Urinary bladder (tissue), 4 donors: ENCODE results near the gene RTN4R. TPM values are rescaled to one million over a fixed set of nuclear protein-coding genes. Genes with fewer than 3 reads are reported as not detected.
"Not testable (repeated sequence)": the region's sequence is repeated elsewhere in the genome, so short reads cannot be mapped to it uniquely, and the experiment has no call there.

ENCODE experiments used
- DNase-seq: peaks from one replicate; pipeline ENCODE4 v3.0.0-alpha.2; 2015; ENCODE audit errors: extremely low spot score
- H3K27ac ChIP-seq: one replicate; pipeline ENCODE4 v1.5.1; 2013; ENCODE audit warnings: low read depth, mild to moderate bottlenecking, moderate library complexity
- H3K36me3 ChIP-seq: one replicate; pipeline ENCODE4 v1.6.1; 2013; ENCODE audit warnings: mild to moderate bottlenecking, moderate library complexity; ENCODE audit not compliant: insufficient read depth
- H3K4me1 ChIP-seq: one replicate; pipeline ENCODE4 v1.6.1; 2013; ENCODE audit warnings: mild to moderate bottlenecking, moderate library complexity; ENCODE audit not compliant: insufficient read depth
- H3K4me3 ChIP-seq: one replicate; pipeline ENCODE4 v1.5.1; 2013; ENCODE audit warnings: low read depth, low read length
- WGBS: extraction: QIAGEN DNeasy Blood & Tissue Kit; methylation state at CpG from one replicate; pipeline ENCODE4 v1.1.7; 2013; 5-methylcytosine and 5-hydroxymethylcytosine counted together
- polyA plus RNA-seq: library from polyadenylated mRNA; stranded (reverse); fragments of 200-250 nt; gene quantifications from one replicate; pipeline ENCODE4 v1.2.3, GENCODE V29; 2013
- total RNA-seq: library from RNA; depleted of rRNA; stranded (reverse); fragments of >200 nt; gene quantifications from one replicate; pipeline ENCODE4 v1.2.3, GENCODE V29; 2014
- donor health status: healthy with polysubstance abuse.
- donor health status: healthy.

RTN4R gene
- total and polyA plus RNA-seq, 2 donors: 1.1 to 3.1 TPM

DNA sequence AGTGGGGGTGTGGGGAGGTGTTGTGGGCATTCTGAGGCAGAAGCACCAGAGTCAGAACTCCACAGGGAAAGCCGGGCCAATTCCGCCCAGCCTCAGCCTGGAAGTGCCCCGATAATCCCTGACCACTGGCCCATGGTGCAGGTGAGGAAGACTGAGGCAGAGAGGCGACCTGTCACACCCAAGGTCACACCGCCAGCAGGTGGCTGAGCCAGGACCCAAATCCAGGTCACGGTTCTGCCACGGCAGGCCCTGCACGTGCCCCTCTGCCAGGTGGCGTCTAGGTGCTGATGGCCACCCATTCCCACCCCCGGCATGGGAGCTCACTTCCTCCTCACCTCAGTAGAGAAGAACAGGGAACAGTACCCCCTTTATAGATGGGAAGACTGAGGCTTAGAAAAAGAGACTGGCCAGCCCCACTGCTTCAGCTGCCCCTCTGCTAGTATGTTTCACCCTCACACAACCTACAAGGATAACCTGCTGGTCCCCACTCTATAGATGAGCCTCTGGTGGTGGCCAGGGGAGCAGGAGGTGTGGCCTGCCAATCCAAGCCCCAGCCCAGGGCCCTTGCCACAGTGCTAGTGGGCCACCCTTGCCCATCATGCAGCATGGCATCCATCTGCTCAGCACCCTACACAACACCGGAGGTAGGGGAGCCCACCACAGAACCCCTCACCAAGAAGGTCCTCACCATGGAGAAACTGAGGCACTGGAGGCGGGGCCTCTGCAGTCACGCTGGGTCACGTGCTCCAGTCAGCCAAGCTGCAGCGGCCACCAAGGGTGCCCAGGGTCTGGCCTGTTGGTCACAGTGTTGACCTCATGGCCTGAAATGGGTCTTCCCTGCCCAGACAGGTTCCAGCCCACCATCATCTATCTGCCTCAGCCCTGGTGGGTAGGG lies 2.1 kb downstream of the RTN4R start:
- H3K27ac ChIP-seq, H3K4me3 ChIP-seq: not testable (repeated sequence)

DNA sequence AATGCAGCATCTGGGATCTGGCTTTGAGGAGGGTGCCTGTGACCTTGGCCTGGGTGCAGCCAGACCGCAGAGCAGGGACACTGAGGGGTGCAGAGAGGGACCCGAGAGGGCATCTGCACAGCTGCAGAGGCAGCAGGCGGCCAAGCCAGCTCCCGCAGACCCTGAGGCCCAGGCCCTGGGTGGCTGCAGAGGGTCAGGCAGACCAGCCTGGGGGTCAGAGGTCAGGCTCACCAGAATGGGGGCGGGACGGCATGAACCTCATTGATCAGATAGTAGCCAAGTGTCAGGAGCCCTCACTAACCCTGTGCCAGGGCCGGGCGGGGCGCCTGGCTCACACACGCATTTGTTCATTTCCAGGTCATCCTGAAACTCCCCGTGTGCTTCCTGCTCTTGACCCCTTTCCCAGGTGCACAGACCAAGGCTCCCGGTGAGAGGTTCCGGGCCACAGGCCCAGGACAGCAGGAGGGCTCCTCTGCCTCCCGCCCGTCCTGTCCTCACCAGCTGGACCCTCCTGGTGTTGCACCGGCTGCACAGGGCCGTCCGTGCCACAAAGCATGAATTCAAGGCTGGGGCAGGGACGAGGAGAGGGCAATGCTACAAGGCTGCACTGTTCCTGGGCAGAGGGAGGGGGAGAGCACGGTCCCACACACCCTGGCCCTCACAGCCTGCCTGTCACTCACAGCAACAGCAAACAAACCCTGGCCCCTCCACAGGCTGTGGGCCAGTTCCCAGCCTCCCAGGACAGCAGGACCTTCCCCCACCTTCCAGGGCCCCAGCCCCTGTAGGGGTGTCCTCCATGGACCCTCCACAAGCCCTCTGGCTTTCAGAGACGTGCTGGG lies 3.3 kb downstream of the RTN4R start:
- no peak for DNase-seq
- Histone ChIP-seq H3K4me3 (no peak overlapping the region), H3K4me1 (peaks cover 5% of the 10 kb centered on the region), H3K36me3 (no peaks in the 10 kb centered on the region), H3K27ac (no peak overlapping the region)
- WGBS: 80% methylated on average over 21 of the region's 21 CpGs

More for the DNA sequence above, 2.1 kb downstream of the RTN4R start:
- not testable (repeated sequence) for H3K4me1 ChIP-seq, DNase-seq, H3K36me3 ChIP-seq
- 97% methylated on average over 15 of the region's 15 CpGs for WGBS

DNA sequence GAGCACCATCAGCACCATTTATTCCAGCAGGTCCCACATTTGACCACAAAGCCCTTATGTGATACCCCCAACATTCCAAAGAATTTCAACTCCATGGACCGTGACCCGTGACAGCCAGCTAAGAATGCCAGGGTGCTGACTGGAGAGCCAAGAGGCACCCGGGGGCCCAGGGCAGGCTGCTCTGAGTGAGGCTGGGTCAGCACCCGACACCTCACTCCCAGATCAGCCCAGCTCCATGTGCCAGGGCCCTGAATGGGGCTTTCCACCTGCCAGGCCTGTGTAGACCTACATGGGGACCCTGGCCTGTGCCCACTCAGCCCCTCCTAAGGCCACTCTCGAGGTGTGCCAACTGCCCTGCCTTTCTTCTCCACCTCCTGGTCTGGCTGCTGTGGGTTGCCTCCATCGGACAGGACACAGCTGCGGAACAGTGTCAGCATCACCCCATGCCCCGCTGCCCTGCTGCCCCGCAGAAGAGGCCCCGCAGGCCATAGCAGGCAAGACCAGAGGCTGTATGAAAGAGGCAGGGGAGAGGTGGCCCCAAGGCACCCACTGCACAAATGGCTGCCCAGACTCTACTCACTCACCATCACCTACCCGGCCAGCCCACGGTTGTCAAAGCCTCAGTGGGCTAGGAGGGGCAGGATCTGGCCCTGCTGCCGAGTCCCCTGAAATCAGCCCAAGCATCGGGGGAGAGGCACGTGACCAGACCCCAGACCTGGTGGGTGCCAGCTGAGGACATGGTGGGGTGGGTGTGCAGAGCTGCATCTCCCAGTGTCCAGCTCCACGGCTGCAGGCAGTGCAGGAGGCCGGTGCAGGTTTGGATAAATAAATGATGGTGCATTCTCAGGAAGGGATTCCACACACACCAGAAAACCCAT lies 4.5 kb downstream of the RTN4R start:
- H3K4me3 ChIP-seq, H3K4me1 ChIP-seq, H3K36me3 ChIP-seq, H3K27ac ChIP-seq, DNase-seq: not testable (repeated sequence)
- 90% methylated on average over 17 of the region's 17 CpGs for WGBS

DNA sequence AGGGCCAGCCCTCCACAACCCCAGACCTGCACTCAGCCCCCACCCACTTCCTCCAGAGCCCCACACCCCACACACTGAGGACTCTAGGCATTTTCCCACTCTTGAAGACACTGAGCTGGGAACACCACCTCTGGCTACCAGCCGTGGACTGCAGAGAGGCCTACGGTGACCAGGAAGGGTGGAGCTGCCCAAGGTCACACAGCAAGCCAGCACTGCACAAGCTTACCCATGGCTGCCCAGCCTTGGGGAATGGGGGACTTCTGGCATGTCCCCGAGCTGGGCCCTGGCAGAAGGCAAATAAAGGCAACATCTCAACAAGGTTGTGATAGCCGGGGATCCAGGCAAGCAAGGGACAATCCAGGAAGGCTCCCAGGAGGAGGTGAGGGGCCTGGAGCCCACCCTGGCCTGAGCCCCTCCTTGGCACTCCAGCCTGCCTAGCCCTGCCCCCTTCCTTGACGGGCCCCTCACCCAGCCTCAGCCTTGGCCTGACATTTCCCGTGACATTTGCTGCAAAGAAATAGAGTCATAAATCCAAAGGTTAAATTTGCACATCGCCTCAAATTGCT lies 5.5 kb downstream of the RTN4R start:
- DNase-seq: no peak
- no peak overlapping the region for H3K4me3 ChIP-seq
- H3K27ac ChIP-seq: no peak overlapping the region
- 85% methylated on average over 7 of the region's 7 CpGs for WGBS
- H3K4me1 ChIP-seq: peaks cover 3% of the 10 kb centered on the region
- H3K36me3 ChIP-seq: no peaks in the 10 kb centered on the region

DNA sequence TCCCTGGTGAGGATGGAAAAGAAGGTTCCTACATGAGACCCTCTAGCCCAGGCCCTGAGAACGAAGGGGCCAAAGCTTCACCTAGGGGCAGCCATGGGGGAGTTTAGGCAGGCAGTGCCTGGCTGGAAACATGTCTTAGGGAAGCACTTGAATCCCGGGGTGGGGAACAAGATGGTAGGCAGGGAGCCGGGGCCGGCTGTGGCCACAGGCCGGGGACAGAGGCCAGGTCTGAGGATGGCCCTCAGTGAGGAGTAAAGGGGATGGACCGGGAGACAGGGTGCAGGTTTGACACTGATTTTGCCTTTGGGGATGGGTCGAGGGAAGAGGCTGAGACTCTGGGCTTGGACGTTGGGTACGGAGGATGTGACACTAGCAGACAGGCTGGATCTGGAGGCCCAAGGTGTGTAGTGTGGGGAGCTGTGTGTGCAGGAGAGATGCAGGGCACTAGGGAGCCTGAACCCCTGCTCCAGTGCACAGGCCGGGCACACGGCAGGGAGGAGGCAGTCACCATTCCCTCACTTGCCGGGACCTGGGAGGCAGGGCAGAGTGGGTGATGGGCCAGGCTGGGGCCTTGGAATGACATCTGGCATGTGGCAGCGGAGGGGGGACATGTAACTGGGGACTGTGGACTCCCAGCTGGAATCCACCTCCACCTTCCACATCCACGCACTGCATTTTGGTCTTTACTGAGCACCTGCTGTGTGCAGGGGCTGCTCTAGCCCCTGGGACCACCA lies 6.1 kb downstream of the RTN4R start:
- Histone ChIP-seq H3K4me1 (no peaks in the 10 kb centered on the region), H3K4me3 (no peak overlapping the region), H3K36me3 (no peaks in the 10 kb centered on the region), H3K27ac (no peak overlapping the region)
- no peak for DNase-seq
- 89% methylated on average over 14 of the region's 14 CpGs for WGBS

DNA sequence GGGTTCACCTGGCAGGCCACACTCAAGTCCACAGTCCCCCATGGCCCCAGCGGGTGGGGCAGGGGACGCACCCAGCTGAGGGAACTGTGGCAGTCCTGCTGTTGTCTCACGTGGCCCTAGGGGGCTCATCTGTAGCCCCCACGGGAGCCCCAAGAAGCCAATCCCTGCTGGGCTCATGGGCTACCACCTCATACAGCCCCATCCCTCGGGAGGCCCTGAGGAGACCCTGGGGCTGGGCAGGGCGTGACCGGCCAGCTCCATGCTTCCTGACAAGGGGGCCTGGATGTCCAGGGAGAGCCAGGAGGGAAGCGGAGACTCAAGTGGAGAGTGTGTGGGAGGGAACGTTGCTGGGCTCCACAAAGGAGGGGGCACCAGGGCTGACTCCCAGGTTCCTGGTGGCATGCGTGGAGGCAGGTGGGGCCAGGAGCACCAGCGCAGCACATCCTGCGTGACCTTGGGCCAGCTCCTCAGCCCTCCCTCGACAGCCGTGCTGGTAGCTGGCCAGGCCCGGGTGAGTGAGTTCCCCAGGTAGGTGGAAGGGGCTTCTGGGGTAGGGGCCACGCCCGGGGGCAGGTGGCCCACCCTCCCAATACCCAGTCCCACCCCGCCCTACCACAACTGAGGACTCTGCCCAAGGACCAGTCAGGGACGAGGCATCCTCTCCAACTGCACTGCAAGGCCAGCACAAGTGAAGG lies 7.9 kb downstream of the RTN4R start:
- H3K36me3 ChIP-seq: no peaks in the 10 kb centered on the region
- H3K4me1 ChIP-seq: no peaks in the 10 kb centered on the region

DNA sequence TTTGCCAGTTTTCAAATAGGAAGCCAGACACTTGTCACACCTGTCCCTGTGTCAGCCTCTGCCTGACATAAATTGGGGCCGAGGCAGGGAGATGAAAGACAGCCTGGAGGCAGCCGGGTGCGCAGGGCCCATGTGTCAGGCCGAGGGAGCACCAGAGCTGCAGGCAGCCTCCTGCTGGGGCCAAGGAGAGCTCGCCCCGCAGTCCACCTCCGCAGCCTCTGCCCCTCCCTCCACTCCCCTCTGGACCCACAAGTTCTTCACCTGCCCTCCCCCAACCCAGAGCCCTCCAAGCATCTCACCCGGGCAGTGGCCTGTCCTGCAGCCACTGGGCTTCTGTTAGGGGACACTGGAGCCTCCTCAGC lies 8.8 kb downstream of the RTN4R start:
- Histone ChIP-seq H3K27ac (no peak overlapping the region), H3K4me3 (no peak overlapping the region), H3K4me1 (no peaks in the 10 kb centered on the region), H3K36me3 (no peaks in the 10 kb centered on the region)
- WGBS: 90% methylated on average over 8 of the region's 8 CpGs
- no peak for DNase-seq

More for the DNA sequence above, 7.9 kb downstream of the RTN4R start:
- 85% methylated on average over 19 of the region's 19 CpGs for WGBS
- H3K4me3 ChIP-seq: no peak overlapping the region
- no peak for DNase-seq
- no peak overlapping the region for H3K27ac ChIP-seq

DNA sequence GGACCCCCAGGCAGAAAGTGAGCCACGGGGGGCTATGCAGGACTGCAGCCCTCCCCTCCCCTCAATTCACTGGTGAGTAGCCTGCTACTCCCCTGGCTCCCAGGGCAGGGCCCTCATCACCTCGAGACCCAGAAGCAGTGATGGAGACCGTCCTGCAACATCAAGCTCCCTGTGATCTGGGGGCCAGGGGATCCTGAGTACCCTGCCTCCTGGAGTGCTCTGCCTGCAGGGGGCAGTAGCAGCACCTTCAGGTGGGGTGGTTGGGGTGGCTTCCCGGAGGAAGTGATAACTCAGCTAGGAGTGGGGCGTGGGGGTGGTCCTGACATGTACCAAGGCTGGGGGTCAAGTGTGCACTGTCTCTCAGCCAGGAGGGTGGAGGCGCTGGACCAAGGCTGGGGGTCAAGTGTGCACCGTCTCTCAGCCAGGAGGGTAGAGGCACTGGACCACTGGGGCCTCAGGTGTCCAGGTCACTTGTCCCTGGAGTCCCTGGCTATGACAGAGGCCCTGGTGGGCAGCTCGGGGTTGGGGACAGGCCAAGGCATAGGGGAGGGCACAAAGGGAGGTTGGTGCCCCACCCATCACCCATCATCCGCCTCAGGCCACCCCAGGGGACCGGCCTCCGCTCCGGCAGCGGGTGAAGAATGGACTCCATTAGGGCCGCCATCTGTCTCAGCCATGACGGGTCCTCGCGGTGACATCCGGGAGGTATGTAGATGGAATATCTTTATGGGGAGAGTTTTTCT lies 9.4 kb downstream of the RTN4R start:
- H3K27ac ChIP-seq: no peak overlapping the region
- no peaks in the 10 kb centered on the region for H3K4me1 ChIP-seq
- no peak for DNase-seq
- 87% methylated on average over 18 of the region's 18 CpGs for WGBS
- no peak overlapping the region for H3K4me3 ChIP-seq
- H3K36me3 ChIP-seq: no peaks in the 10 kb centered on the region

DNA sequence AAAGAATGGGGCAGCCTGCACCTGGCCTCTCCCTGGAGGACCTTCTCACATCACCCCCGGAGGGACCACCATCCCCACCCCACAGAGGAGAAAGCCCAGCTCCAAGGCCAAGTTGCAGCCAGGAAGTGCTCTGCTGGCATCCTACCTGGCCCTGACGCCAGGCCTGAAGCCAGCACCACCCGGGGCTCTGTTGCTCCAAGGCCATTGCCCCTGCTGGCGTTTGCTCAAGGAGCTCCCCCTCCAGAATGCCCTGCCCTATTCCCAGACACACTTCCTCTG lies 10.2 kb downstream of the RTN4R start:
- H3K36me3 ChIP-seq: no peaks in the 10 kb centered on the region
- no peak overlapping the region for H3K4me3 ChIP-seq
- DNase-seq: no peak
- WGBS: 83% methylated on average over 4 of the region's 4 CpGs
- no peak overlapping the region for H3K27ac ChIP-seq
- no peaks in the 10 kb centered on the region for H3K4me1 ChIP-seq

DNA sequence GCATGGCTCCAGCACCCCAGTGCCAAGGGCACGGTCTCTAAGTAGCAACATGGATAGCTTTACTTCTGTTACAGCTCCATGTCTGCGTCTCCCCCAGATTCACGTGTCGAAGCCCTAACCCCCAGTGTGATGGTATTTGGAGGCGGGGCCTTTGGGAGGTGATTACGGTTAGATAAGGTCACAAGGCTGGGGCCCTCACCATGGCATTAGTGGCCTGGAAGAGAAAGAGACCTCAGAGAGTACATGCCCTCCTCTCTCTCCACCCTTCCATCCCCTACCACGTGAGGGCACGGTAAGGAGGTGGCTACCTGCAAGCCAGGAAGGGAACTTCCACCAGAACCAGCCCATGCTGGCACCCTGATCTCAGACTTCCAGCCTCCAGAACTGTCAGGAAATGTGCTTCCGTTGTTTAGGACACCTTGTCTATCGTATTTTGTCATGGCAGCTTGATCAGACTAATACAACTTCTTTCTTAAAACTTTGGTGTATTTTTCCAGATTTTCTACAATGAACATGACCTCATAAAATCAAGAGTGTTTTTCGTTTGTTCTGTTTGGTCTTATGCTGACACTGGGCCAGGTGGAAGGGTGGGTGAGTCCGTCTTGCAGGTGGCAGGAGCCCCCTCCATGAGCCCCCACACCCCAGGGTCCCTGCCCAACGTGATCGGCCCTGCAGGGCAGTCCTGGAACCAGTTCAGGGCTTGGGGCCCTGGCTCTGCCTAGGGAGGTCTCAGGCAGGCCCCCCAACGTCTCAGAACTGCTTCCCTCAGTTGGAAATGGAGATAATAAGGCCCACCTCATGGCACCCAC lies 10.7 kb downstream of the RTN4R start:
- 91% methylated on average over 15 of the region's 15 CpGs for WGBS
- no peaks in the 10 kb centered on the region for H3K4me1 ChIP-seq
- H3K27ac ChIP-seq: no peak overlapping the region
- H3K36me3 ChIP-seq: no peaks in the 10 kb centered on the region
- no peak for DNase-seq
- H3K4me3 ChIP-seq: no peak overlapping the region

DNA sequence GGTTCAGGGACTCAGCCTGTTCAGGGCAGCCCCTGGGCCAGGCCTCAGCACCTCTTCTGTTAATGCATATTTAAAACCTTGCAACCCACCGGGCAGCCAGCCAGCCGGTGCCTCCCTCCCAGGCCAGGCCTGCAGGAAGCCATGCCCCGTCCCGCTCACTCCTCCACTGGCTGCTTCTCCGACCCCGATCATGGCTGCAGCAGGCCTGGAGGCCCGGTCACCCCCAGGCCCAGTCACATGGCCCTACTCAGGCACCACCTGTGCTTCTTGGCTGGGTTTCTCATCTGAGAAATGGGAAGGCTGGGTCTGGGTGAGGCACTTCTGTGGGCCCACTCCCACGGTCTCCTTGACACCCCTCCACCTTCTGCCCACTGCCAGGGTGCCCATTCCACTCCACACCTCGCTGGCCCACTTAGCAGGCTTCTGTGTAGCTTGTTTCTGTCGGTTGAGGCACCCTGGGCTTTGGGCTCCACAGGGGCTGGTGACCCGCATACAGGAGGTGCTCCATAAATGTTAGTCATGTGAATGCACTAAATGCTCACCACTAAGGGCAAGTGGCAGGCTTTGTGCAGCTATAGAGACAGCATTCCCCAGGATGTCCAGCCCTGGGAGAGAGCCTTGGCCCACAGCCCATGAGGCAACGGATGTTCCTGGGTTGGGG lies 11.4 kb downstream of the RTN4R start:
- 74% methylated on average over 12 of the region's 12 CpGs for WGBS

More for the DNA sequence above, 11.4 kb downstream of the RTN4R start:
- no peaks in the 10 kb centered on the region for H3K4me1 ChIP-seq
- H3K27ac ChIP-seq: no peak overlapping the region
- H3K36me3 ChIP-seq: no peaks in the 10 kb centered on the region
- DNase-seq: no peak
- no peak overlapping the region for H3K4me3 ChIP-seq
